HEK293 (cell line): Measurements from ENCODE around the gene PCSK6.

Source experiments
- CTCF ChIA-PET: fragments of 350-600 bp; formaldehyde crosslinking; extraction: SDS; loops from one replicate; lab custom pipeline; 2021; ENCODE audit warnings: antibody characterized with exemption; lab: Yijun Ruan, JAX
- POLR2A ChIA-PET: fragments of 300-600 bp; formaldehyde crosslinking; extraction: SDS; loops from one replicate; lab custom pipeline; 2020; ENCODE audit warnings: antibody characterized with exemption, inconsistent platforms; lab: Yijun Ruan, JAX
- H3K27ac ChIP-seq: fragments of 200-500 bp; sonication (Bioruptor generic); 2 replicates; pipeline ENCODE4 v1.5.1; 2014; ENCODE audit warnings: low read depth, low read length, control low read depth, inconsistent platforms; ENCODE audit errors: extremely low read depth
- H3K36me3 ChIP-seq, 2 experiments: fragments of 200-500 bp in 1 of 2; sonication (Bioruptor generic) in 1 of 2; 1 replicate in 1 of 2; 2 replicates in 1 of 2; pipeline ENCODE4 v1.5.1; 2014 to 2017; ENCODE audit warnings: inconsistent platforms in 2 of 2, low read length in 2 of 2; ENCODE audit not compliant: control insufficient read depth in 2 of 2, insufficient read depth in 1 of 2
- H3K4me1 ChIP-seq: fragments of 200-500 bp; sonication (Bioruptor generic); 2 replicates; pipeline ENCODE4 v1.5.1; 2014; ENCODE audit warnings: mild to moderate bottlenecking, low read length, inconsistent platforms; ENCODE audit not compliant: control insufficient read depth, insufficient read depth
- H3K4me3 ChIP-seq: 2 replicates; pipeline ENCODE4 v1.5.1; 2011; ENCODE audit warnings: low read depth, mild to moderate bottlenecking, control low read depth, low read length, moderate library complexity
- H3K9me3 ChIP-seq: fragments of 200-500 bp; sonication (Bioruptor generic); 2 replicates; pipeline ENCODE4 v1.5.1; 2014; ENCODE audit warnings: low read depth, low read length, inconsistent platforms; ENCODE audit not compliant: control insufficient read depth, insufficient read depth
- ELK4 ChIP-seq: IDR thresholded peaks from 2 replicates; pipeline ENCODE4 v1.6.1; 2011; ENCODE audit warnings: mild to moderate bottlenecking, low read depth, low read length, borderline replicate concordance
- GLI2 ChIP-seq: fragments of 450-650 bp; formaldehyde crosslinking; IDR thresholded peaks from 2 replicates; pipeline ENCODE4; 2017; ENCODE audit warnings: missing biosample characterization, missing genetic modification characterization, low read depth, borderline replicate concordance
- GLIS1 ChIP-seq: fragments of 450-650 bp; formaldehyde crosslinking; IDR thresholded peaks from 2 replicates; pipeline ENCODE4 v1.5.1; 2016; ENCODE audit warnings: missing biosample characterization, missing genetic modification characterization
- HOXA7 ChIP-seq: sonication (generic); formaldehyde crosslinking; IDR thresholded peaks from 2 replicates; pipeline ENCODE4 v1.8.1; 2022; ENCODE audit warnings: missing genetic modification reagents, borderline replicate concordance
- INSM2 ChIP-seq: fragments of 450-650 bp; formaldehyde crosslinking; IDR thresholded peaks from 2 replicates; pipeline ENCODE4 v1.5.1; 2016; ENCODE audit warnings: missing biosample characterization, missing genetic modification characterization
- PRDM4 ChIP-seq: fragments of 450-650 bp; formaldehyde crosslinking; IDR thresholded peaks from 2 replicates; pipeline ENCODE4 v1.5.1; 2017; ENCODE audit warnings: missing biosample characterization, missing genetic modification characterization
- ZNF174 ChIP-seq: fragments of 450-650 bp; formaldehyde crosslinking; IDR thresholded peaks from 2 replicates; pipeline ENCODE4 v1.5.0; 2017; ENCODE audit warnings: missing biosample characterization, mild to moderate bottlenecking, missing genetic modification characterization
- ZNF18 ChIP-seq: fragments of 450-650 bp; formaldehyde crosslinking; IDR thresholded peaks from 2 replicates; pipeline ENCODE4 v1.5.1; 2016; ENCODE audit warnings: missing biosample characterization, missing genetic modification characterization
- ZNF19 ChIP-seq: fragments of 450-650 bp; formaldehyde crosslinking; IDR thresholded peaks from 2 replicates; pipeline ENCODE4; 2016; ENCODE audit warnings: missing biosample characterization, missing genetic modification characterization, low read depth
- ZNF211 ChIP-seq: fragments of 450-650 bp; formaldehyde crosslinking; IDR thresholded peaks from 2 replicates; pipeline ENCODE4 v1.5.1; 2016; ENCODE audit warnings: low read depth, missing biosample characterization, missing genetic modification characterization
- ZNF248 ChIP-seq: fragments of 450-650 bp; formaldehyde crosslinking; IDR thresholded peaks from 2 replicates; pipeline ENCODE4 v1.5.1; 2017; ENCODE audit warnings: missing biosample characterization, missing genetic modification characterization
- ZNF391 ChIP-seq: fragments of 450-650 bp; formaldehyde crosslinking; IDR thresholded peaks from 2 replicates; pipeline ENCODE4 v1.5.1; 2016; ENCODE audit warnings: low read depth, missing biosample characterization, missing genetic modification characterization, borderline replicate concordance
- ZNF501 ChIP-seq: fragments of 450-650 bp; formaldehyde crosslinking; IDR thresholded peaks from 2 replicates; pipeline ENCODE4 v1.5.1; 2016; ENCODE audit warnings: missing biosample characterization, missing genetic modification characterization
- ZNF529 ChIP-seq: fragments of 450-650 bp; formaldehyde crosslinking; IDR thresholded peaks from 2 replicates; pipeline ENCODE4 v1.5.1; 2017; ENCODE audit warnings: missing genetic modification characterization, missing biosample characterization; ENCODE audit not compliant: insufficient replicate concordance
- ZNF560 ChIP-seq: fragments of 450-650 bp; formaldehyde crosslinking; IDR thresholded peaks from 2 replicates; pipeline ENCODE4 v1.5.1; 2017; ENCODE audit warnings: missing biosample characterization, missing genetic modification characterization, borderline replicate concordance
- ZNF664 ChIP-seq: fragments of 450-650 bp; formaldehyde crosslinking; IDR thresholded peaks from 2 replicates; pipeline ENCODE4 v1.5.1; 2016; ENCODE audit warnings: missing biosample characterization, missing genetic modification characterization
- TF ChIP-seq, protein P1 (sequence below): fragments of 450-650 bp; formaldehyde crosslinking; IDR thresholded peaks from 2 replicates; pipeline ENCODE4 v1.5.1; 2016; ENCODE audit warnings: missing biosample characterization, missing genetic modification characterization

PCSK6 gene

DNA sequence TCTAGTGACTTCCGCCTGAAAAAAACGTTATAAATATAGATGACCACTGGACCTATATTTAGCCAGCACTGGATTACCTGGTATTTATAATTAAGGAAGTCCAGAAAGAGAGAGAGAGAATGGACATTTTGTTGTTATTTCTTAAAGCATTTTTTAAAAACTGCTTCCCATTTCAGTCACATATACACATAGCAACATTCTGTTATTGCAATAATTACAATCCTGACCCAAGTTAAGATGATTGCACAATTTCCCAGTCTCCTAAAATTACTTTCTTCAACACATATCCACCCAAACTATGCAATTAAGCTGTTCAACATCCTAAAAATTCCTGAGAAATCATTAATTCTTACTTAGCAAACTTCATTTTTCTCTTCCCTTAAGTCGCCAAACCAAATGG, 37.7 kb downstream of the PCSK6 start:
- POLR2A ChIA-PET, result no interaction called here
- CTCF ChIA-PET, result no interaction called here
- no peak overlapping the region for H3K27ac ChIP-seq
- no peaks in the 10 kb centered on the region for H3K4me1 ChIP-seq
- peaks cover 0 to 3% of the 10 kb centered on the region in 2 experiments; a peak in 1 of 3 replicates for H3K36me3 ChIP-seq
- TF ChIP-seq ZNF529 (no peak), ZNF211 (tag by site-specific recombination) (no peak), ZNF391 (tag by site-specific recombination) (no peak), ELK4 (no peak), ZNF174 (tag by site-specific recombination) (no peak)
- no peak overlapping the region for H3K4me3 ChIP-seq
- no peaks in the 10 kb centered on the region for H3K9me3 ChIP-seq

DNA sequence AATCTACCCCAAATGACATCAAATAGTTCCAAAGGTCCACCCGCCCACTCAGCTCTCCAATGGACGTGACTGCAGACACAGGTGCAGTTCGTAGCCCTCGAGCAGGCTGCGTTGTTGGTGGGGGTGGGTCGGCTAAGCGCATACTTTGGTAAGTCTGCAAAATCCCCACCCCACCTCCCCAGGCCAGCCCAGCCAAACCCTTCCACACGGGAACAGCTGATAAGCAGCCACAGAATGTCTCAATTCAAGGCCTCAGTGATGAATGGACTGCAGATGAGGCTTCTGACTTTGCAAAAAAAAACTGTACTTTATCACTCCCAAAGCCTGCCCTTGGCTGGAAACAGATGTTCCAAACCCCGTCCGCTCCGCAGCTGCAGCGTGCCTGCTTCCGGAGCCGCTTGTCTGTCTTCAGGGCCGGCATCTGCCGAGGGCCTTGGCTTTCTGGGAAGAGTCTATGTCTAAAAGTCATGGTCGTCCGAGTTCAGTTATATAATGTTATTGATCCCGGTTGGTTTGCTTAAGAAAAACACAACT, 38.2 kb downstream of the PCSK6 start:
- no peak overlapping the region for H3K27ac ChIP-seq
- TF ChIP-seq ZNF501 (tag by site-specific recombination) (no peak), GLI2 (tag by site-specific recombination) (no peak), ELK4 (no peak), ZNF560 (tag by site-specific recombination) (no peak), PRDM4 (no peak), INSM2 (no peak), ZNF18 (tag by site-specific recombination) (no peak), GLIS1 (tag by site-specific recombination) (no peak), ZNF19 (tag by site-specific recombination) (no peak), HOXA7 (CRISPR knock-in tag) (no peak), ZNF664 (no peak), ZNF248 (tag by site-specific recombination) (no peak)
- TF ChIP-seq, protein P1, sequence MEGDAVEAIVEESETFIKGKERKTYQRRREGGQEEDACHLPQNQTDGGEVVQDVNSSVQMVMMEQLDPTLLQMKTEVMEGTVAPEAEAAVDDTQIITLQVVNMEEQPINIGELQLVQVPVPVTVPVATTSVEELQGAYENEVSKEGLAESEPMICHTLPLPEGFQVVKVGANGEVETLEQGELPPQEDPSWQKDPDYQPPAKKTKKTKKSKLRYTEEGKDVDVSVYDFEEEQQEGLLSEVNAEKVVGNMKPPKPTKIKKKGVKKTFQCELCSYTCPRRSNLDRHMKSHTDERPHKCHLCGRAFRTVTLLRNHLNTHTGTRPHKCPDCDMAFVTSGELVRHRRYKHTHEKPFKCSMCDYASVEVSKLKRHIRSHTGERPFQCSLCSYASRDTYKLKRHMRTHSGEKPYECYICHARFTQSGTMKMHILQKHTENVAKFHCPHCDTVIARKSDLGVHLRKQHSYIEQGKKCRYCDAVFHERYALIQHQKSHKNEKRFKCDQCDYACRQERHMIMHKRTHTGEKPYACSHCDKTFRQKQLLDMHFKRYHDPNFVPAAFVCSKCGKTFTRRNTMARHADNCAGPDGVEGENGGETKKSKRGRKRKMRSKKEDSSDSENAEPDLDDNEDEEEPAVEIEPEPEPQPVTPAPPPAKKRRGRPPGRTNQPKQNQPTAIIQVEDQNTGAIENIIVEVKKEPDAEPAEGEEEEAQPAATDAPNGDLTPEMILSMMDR (tag by site-specific recombination), result no peak
- H3K36me3 ChIP-seq, result peaks cover 0 to 3% of the 10 kb centered on the region in 2 experiments; a peak in 1 of 3 replicates
- H3K4me1 ChIP-seq, result no peaks in the 10 kb centered on the region
- POLR2A ChIA-PET, result no interaction called here
- CTCF ChIA-PET, result interaction anchor here (0.6 kb wide), 1 partner anchor 1591 kb away, joined by 3 read pairs; no protein-coding TSS in a partner anchor
- H3K9me3 ChIP-seq, result no peaks in the 10 kb centered on the region
- H3K4me3 ChIP-seq, result no peak overlapping the region
